HL-60 (cell line): ENCODE measurements around the gene GLRX3.

ENCODE experiments used
- GABPA ChIP-seq: IDR thresholded peaks from 2 replicates; pipeline ENCODE4 v1.6.1; 2012; ENCODE audit warnings: low read depth
- POLR2AphosphoS5 ChIP-seq: IDR thresholded peaks from 2 replicates; pipeline ENCODE4 v1.6.1; 2012; ENCODE audit warnings: low read depth
- SPI1 ChIP-seq: IDR thresholded peaks from 2 replicates; pipeline ENCODE4 v1.6.1; 2012; ENCODE audit warnings: low read depth, mild to moderate bottlenecking, borderline replicate concordance
- TF ChIP-seq, protein P1 (sequence below): IDR thresholded peaks from one replicate; pipeline ENCODE4 v1.5.1; 2011; ENCODE audit warnings: low read length, control low read depth, inconsistent platforms; ENCODE audit not compliant: insufficient read depth
- TF ChIP-seq, protein P2 (sequence below): IDR thresholded peaks from 2 replicates; pipeline ENCODE4 v1.6.1; 2012; ENCODE audit warnings: low read depth; ENCODE audit not compliant: insufficient replicate concordance

DNA sequence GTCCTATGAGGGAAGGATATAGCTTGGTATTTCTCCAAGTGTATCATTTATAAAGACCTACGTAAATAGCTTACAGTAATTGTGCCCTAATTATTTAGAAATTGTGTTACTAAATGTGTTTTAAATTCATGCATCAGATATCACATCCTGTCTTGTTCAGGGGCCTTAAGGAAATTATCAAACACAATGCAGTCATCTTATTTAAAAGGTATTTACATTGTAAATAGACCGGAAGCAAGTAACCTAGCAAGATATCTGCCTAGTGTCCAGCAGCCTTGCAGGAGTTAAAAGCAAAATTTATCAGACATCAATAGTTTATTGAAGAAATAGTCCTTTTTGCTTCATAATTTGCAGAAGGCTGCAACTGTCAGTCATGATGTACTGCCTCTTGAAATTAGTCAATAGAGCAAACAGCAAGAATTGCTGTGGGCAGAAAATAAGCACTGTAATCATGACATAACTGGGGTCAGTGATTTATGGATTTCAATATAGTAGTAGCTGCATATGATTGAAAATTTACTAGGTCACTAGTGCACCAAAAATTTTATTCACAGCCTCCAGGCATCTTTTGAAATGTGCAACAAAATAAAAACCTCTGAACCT, 23.1 kb downstream of the GLRX3 start:
- TF ChIP-seq, protein P1, sequence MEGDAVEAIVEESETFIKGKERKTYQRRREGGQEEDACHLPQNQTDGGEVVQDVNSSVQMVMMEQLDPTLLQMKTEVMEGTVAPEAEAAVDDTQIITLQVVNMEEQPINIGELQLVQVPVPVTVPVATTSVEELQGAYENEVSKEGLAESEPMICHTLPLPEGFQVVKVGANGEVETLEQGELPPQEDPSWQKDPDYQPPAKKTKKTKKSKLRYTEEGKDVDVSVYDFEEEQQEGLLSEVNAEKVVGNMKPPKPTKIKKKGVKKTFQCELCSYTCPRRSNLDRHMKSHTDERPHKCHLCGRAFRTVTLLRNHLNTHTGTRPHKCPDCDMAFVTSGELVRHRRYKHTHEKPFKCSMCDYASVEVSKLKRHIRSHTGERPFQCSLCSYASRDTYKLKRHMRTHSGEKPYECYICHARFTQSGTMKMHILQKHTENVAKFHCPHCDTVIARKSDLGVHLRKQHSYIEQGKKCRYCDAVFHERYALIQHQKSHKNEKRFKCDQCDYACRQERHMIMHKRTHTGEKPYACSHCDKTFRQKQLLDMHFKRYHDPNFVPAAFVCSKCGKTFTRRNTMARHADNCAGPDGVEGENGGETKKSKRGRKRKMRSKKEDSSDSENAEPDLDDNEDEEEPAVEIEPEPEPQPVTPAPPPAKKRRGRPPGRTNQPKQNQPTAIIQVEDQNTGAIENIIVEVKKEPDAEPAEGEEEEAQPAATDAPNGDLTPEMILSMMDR: no peak
- TF ChIP-seq GABPA (no peak), POLR2AphosphoS5 (no peak), SPI1 (no peak)
- TF ChIP-seq, protein P2, sequence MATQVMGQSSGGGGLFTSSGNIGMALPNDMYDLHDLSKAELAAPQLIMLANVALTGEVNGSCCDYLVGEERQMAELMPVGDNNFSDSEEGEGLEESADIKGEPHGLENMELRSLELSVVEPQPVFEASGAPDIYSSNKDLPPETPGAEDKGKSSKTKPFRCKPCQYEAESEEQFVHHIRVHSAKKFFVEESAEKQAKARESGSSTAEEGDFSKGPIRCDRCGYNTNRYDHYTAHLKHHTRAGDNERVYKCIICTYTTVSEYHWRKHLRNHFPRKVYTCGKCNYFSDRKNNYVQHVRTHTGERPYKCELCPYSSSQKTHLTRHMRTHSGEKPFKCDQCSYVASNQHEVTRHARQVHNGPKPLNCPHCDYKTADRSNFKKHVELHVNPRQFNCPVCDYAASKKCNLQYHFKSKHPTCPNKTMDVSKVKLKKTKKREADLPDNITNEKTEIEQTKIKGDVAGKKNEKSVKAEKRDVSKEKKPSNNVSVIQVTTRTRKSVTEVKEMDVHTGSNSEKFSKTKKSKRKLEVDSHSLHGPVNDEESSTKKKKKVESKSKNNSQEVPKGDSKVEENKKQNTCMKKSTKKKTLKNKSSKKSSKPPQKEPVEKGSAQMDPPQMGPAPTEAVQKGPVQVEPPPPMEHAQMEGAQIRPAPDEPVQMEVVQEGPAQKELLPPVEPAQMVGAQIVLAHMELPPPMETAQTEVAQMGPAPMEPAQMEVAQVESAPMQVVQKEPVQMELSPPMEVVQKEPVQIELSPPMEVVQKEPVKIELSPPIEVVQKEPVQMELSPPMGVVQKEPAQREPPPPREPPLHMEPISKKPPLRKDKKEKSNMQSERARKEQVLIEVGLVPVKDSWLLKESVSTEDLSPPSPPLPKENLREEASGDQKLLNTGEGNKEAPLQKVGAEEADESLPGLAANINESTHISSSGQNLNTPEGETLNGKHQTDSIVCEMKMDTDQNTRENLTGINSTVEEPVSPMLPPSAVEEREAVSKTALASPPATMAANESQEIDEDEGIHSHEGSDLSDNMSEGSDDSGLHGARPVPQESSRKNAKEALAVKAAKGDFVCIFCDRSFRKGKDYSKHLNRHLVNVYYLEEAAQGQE: no peak
